HG03571 (cell line): Measurements from ENCODE around the gene BRCA1.
A peak's percentile ranks its signal among the peaks of the same experiment; 100 is the strongest.
"Not testable (repeated sequence)": the region's sequence is repeated elsewhere in the genome, so short reads cannot be mapped to it uniquely, and the experiment has no call there.

Source experiments
- ATAC-seq: cut with Tn5 transposase; IDR thresholded peaks from one replicate; pipeline ENCODE4 v1.9.1; 2021; ENCODE audit not compliant: unreplicated experiment

BRCA1 gene

DNA sequence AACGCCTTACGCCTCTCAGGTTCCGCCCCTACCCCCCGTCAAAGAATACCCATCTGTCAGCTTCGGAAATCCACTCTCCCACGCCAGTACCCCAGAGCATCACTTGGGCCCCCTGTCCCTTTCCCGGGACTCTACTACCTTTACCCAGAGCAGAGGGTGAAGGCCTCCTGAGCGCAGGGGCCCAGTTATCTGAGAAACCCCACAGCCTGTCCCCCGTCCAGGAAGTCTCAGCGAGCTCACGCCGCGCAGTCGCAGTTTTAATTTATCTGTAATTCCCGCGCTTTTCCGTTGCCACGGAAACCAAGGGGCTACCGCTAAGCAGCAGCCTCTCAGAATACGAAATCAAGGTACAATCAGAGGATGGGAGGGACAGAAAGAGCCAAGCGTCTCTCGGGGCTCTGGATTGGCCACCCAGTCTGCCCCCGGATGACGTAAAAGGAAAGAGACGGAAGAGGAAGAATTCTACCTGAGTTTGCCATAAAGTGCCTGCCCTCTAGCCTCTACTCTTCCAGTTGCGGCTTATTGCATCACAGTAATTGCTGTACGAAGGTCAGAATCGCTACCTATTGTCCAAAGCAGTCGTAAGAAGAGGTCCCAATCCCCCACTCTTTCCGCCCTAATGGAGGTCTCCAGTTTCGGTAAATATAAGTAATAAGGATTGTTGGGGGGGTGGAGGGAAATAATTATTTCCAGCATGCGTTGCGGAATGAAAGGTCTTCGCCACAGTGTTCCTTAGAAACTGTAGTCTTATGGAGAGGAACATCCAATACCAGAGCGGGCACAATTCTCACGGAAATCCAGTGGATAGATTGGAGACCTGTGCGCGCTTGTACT, at the start of gene BRCA1:
TSS of gene BRCA1 (minus strand) at position 232 of the 834 bp plus-strand sequence. CDS start 1,268 bp downstream, outside the sequence.
- ATAC-seq = peak; percentile 87

DNA sequence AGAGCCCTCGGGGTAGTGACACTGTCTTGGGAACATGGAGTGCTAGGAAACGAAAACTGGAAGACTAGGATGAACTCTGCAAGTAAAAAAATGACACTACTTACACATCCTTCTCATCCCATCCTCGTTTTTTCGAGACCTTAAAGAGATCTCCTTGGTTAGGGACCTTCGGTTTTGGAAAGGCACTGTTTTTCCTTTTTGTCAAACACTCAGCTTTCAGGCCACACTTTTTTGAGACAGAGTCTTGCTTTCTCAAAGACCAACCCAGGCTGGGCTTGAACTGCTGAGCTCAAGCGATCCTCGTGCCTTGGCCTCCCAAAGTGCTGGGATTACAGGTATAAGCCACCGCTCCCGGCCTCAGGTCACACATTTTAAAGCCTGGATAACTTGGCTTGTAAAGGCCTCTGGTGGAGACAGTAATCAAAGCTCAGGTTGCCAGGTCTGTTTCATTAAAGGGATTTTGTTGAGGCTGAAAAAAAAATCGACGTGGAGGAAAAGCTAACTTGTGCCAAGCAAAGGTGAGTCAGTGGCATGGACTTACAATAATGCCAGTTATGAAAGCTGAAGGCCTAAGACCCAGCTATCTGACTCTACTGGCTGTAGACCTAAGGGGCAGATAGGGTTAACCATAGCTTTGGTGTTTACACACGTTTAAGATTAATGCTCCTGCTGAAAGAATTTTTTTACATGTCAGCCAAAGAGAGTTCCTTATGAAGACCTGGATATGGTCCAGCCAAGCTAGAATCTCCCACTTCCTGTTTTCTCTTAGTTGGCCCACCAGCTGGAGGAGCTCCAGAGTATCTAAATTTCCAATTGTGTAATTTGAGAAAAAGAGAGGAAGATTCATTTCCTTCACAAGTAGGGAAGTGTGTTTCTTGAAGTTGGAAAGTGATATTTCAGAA, 46.7 kb upstream of the BRCA1 start:
- ATAC-seq = no peak

- ATAC-seq = peak; percentile 64
Measured at GRCh38 chr17:43170766-43171585, 45.8 kb upstream of the BRCA1 start, which contains the start of gene NBR1. TSS of gene NBR1 (plus strand) at chr17:43171214. CDS start at chr17:43175800, 4,586 bp downstream.

- peak; percentile 69 for ATAC-seq
Measured at GRCh38 chr17:43170140-43170765, 45.1 kb upstream of the BRCA1 start.

DNA sequence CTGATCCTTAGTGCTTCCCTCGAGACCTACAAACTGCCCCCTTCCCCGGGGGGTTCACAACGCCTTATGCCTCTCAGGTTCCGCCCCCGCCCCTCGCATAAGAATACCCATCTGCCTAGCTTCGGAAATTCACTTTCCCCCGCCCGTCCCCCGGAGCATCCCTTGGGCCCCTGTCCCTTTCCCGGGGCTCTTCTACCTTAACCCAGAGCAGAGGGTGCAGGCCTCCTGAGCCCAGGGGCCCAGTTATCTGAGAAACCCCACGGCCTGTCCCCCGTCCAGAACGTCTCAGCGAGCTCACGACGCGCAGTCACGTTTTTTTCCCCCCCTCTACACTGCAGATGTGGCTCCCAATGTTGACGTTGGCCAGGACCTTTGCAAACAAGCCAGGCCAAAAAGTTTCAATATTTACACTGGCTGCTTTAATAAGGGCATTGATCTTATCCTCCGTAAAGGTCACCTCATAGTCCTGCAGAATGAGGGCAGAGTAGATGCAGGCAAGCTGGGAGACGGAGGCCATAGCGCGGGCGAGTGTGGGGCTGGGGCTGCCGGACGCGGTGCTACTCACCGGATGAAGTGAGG, 44.5 kb upstream of the BRCA1 start:
- peak; percentile 27 for ATAC-seq

DNA sequence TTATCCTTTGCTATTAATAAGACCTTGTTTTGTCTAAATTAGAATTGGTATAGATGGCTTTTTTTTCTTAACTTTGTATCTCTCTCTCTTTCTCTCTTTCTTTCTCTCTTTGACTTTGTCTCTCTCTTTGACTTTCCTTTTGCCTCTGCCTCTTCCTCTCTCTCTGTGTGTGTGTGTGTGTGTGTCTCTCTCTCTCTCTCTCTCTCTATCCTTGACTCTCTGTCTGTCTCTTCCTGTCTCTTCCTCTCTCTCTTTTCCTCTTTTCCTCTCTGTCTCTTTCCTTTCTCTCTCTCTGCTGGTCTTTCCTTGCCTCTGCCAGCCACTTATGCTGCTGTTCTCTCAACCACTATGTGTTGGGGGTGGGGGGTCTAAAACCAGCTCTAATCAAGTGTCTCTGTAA, 40.8 kb upstream of the BRCA1 start:
- ATAC-seq = not testable (repeated sequence)

DNA sequence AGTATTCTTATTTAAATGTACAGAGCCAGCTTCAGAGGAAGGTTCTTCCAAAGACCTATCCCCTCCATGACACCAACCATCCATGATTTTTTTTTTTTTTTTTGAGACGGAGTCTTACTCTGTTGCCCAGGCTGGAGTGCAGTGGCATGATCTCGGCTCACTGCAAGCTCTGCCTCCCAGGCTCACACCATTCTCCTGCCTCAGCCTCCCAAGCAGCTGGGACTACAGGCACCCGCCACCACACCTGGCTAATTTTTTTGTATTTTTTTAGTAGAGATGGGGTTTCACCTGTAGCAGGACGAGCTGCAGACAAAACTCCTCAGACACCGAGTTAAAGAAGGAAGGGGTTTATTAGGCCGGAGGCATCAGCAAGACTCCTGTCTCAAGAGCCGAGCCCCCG, 34.8 kb upstream of the BRCA1 start:
- not testable (repeated sequence) for ATAC-seq

- not testable (repeated sequence) for ATAC-seq
Measured at GRCh38 chr17:43159232-43159631, 34.1 kb upstream of the BRCA1 start.

GRCh38 chr17:43155666-43156065, 30.5 kb upstream of the BRCA1 start:
- ATAC-seq = no peak

GRCh38 chr17:43153197-43153835, 28.2 kb upstream of the BRCA1 start:
- not testable (repeated sequence) for ATAC-seq

GRCh38 chr17:43151880-43152456, 26.8 kb upstream of the BRCA1 start:
- ATAC-seq = no peak

- ATAC-seq = no peak
Measured at GRCh38 chr17:43146649-43147048, 21.5 kb upstream of the BRCA1 start.

- no peak for ATAC-seq
Measured at GRCh38 chr17:43143201-43143600, 18.0 kb upstream of the BRCA1 start.

- ATAC-seq = no peak
Measured at GRCh38 chr17:43142153-43142552, 17.0 kb upstream of the BRCA1 start.

DNA sequence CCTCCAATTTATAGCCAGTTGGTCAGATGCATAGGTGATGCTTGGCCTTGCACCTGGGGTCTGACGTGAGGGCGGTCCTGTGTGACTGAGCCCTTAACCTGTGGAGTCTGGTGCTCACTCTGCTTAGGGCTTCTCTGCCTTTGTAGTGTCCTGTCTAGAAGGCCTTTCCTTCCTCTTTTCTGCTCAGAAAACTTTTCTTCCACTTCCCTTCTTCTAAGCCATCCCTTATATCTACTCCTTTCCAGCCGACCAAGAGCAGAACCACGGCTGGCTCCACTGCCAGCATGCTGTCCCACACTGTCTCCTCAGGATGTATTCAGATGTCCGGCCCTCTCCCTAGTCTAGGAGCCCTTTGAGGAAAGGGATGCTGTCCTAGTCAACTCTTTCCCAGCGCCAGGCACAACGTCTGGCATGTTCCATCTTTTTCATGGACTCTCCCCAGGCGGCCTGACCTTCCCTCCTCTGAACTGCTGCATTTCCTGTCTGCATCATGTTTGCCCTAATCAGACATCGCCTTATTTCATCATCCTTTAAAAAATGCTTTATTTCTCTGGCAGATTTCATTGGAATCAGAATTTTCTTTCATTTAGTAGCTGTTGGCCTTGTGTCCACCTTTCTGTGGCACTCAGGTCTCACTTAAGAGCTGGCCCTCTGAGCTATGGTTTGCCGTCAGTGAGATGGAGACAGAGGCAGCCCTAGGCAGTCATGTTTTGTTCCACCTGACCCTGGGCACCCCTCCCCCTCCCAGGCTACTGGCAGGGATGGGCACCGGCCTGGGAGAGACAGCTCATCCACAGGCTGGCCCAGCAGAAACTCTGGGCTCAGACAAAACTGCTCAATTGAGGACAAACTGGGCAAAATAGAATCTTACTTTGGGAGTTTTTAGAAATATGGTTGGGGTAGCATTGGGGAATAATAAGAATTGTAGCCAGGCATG, 15.5 kb upstream of the BRCA1 start:
- no peak for ATAC-seq

DNA sequence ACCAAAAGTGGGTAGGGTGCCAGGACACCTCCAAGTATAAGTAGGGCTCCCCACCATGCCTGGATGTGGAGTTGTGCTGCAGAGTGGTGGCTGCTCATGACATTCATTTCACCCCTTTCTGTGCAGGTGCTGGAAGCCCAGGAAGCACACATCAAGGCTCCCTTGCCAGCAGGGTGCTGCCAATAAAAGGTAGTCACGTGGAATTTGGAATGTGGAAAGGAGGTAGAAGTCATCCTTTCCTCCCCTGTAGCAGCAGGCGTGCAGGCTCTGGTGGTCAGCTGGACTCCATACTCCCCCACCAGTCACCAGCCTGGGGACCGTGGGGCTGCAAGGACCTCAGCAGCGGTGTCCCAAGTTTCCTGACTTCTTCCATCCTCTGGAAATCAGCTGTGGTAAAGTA, 13.4 kb upstream of the BRCA1 start:
- not testable (repeated sequence) for ATAC-seq

- ATAC-seq = not testable (repeated sequence)
Measured at GRCh38 chr17:43136574-43136973, 11.4 kb upstream of the BRCA1 start.

DNA sequence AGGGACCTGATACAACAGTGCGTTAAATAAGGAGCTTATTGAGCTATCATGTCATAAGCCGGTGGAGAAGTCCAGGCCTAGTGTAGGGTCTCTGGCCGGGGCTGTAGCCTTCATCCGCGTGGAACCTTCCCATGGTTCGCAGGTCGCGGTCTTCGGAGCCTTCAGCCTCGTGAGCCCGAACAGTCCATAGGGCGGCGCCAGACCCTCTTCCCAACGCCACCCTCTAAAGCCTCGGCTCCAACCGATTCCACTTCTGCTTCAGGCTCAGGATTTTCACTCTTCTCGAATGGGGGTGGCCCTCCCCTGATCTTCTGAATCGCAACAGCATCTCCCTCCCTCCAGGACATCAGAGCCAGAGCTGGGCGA, 10.3 kb upstream of the BRCA1 start:
- ATAC-seq = no peak
